Liver (tissue), 9 donors: ENCODE data around the gene SCAF11. TPM values are rescaled to one million over a fixed set of nuclear protein-coding genes. Genes with fewer than 3 reads are reported as not detected.

Source experiments
- DNase-seq: peaks from one replicate; pipeline ENCODE4 v3.0.0-alpha.2; 2017; ENCODE audit warnings: low spot score
- H3K27ac ChIP-seq, 2 donors: one replicate each; pipeline ENCODE4 v1.7.0; 2013; ENCODE audit warnings: inconsistent platforms in 2 of 2, low read length in 2 of 2, control low read depth in 1 of 2, low read depth in 1 of 2, mild to moderate bottlenecking in 1 of 2
- H3K27me3 ChIP-seq, 4 donors: one replicate each; pipeline versions ENCODE4 v1.6.1 to v1.7.0; 2013; ENCODE audit warnings: low read length in 3 of 4, inconsistent platforms in 1 of 4, mild to moderate bottlenecking in 1 of 4, moderate library complexity in 1 of 4; ENCODE audit not compliant: control insufficient read depth in 4 of 4, insufficient read depth in 4 of 4
- H3K36me3 ChIP-seq, 4 donors: one replicate each; pipeline versions ENCODE4 v1.6.1 to v1.7.0; 2013; ENCODE audit warnings: low read length in 3 of 4, mild to moderate bottlenecking in 3 of 4, low read depth in 1 of 4, moderate library complexity in 1 of 4; ENCODE audit not compliant: control insufficient read depth in 4 of 4, insufficient read depth in 3 of 4
- H3K4me1 ChIP-seq, 4 donors: one replicate each; pipeline versions ENCODE4 v1.6.1 to v1.7.0; 2013; ENCODE audit warnings: low read length in 3 of 4, mild to moderate bottlenecking in 3 of 4, moderate library complexity in 1 of 4; ENCODE audit not compliant: control insufficient read depth in 4 of 4, insufficient read depth in 4 of 4
- H3K4me3 ChIP-seq, 3 donors: one replicate each; pipeline versions ENCODE4 v1.6.1 to v1.7.0; 2013; ENCODE audit warnings: low read length in 3 of 3, control low read depth in 1 of 3, low read depth in 1 of 3, mild to moderate bottlenecking in 1 of 3
- H3K9ac ChIP-seq, 2 donors: one replicate each; pipeline ENCODE4 v1.7.0; 2013; ENCODE audit warnings: low read length in 2 of 2, mild to moderate bottlenecking in 2 of 2, moderate library complexity in 2 of 2, control low read depth in 1 of 2, low read depth in 1 of 2
- H3K9me3 ChIP-seq, 4 donors: one replicate each; pipeline versions ENCODE4 v1.6.1 to v1.7.0; 2013; ENCODE audit warnings: low read length in 3 of 4; ENCODE audit not compliant: control insufficient read depth in 4 of 4
- EGR1 ChIP-seq, 2 donors: IDR thresholded peaks; 2 replicates each; pipeline ENCODE4 v1.6.1; 2016 to 2018; ENCODE audit warnings: antibody characterized with exemption in 2 of 2, low read depth in 2 of 2
- FOXA1 ChIP-seq: IDR thresholded peaks from 2 replicates; pipeline ENCODE4 v1.6.1; 2016; ENCODE audit warnings: antibody characterized with exemption
- FOXA2 ChIP-seq: IDR thresholded peaks from 2 replicates; pipeline ENCODE4 v1.6.1; 2016; ENCODE audit warnings: antibody characterized with exemption
- GABPA ChIP-seq, 2 donors: IDR thresholded peaks in 1 of 2; conservative IDR thresholded peaks in 1 of 2; 2 replicates each; pipeline ENCODE4 v1.6.1; 2016; ENCODE audit warnings: antibody characterized with exemption in 2 of 2, mild to moderate bottlenecking in 1 of 2, moderate library complexity in 1 of 2
- HNF4A ChIP-seq, 2 donors: conservative IDR thresholded peaks; 2 replicates each; pipeline ENCODE4 v1.6.1; 2016; ENCODE audit warnings: antibody characterized with exemption in 2 of 2, mild to moderate bottlenecking in 2 of 2
- HNF4G ChIP-seq: IDR thresholded peaks from 2 replicates; pipeline ENCODE4 v1.6.1; 2016; ENCODE audit warnings: antibody characterized with exemption
- JUND ChIP-seq, 2 donors: IDR thresholded peaks; 2 replicates each; pipeline ENCODE4 v1.6.1; 2016; ENCODE audit warnings: antibody characterized with exemption in 2 of 2
- NR2F2 ChIP-seq: IDR thresholded peaks from 2 replicates; pipeline ENCODE4 v1.6.1; 2016; ENCODE audit warnings: antibody characterized with exemption
- RAD21 ChIP-seq, 2 donors: IDR thresholded peaks; 2 replicates each; pipeline ENCODE4 v1.6.1; 2016; ENCODE audit warnings: antibody characterized with exemption in 2 of 2, mild to moderate bottlenecking in 2 of 2
- RXRA ChIP-seq, 2 donors: IDR thresholded peaks; 2 replicates each; pipeline ENCODE4 v1.6.1; 2017 to 2018; ENCODE audit warnings: antibody characterized with exemption in 2 of 2, mild to moderate bottlenecking in 1 of 2
- SP1 ChIP-seq: IDR thresholded peaks from 2 replicates; pipeline ENCODE4 v1.6.1; 2018; ENCODE audit warnings: antibody characterized with exemption, mild to moderate bottlenecking
- TAF1 ChIP-seq: conservative IDR thresholded peaks from 2 replicates; pipeline ENCODE4 v1.6.1; 2016; ENCODE audit warnings: antibody characterized with exemption, mild to moderate bottlenecking
- YY1 ChIP-seq: IDR thresholded peaks from 2 replicates; pipeline ENCODE4 v1.6.1; 2016; ENCODE audit warnings: antibody characterized with exemption, mild to moderate bottlenecking
- WGBS: extraction: QIAGEN DNeasy Blood & Tissue Kit; methylation state at CpG from one replicate; pipeline ENCODE4 v1.1.7; 2013; 5-methylcytosine and 5-hydroxymethylcytosine counted together
- polyA plus RNA-seq, 2 donors: library from polyadenylated mRNA; stranded (reverse) in 1 of 2; unstranded in 1 of 2; fragments of 200-250 nt in 1 of 2; fragments of >200 nt in 1 of 2; fragmentation: Nextera tagmentation in 1 of 2; extraction: Ambion mirVana in 1 of 2; gene quantifications; one replicate each; pipeline versions ENCODE4 v1.2.1 to v1.2.3, GENCODE V29; 2013 to 2015
- total RNA-seq, 2 donors: library from RNA; depleted of rRNA; stranded (reverse); fragments of >200 nt; gene quantifications; one replicate each; pipeline ENCODE4 v1.2.3, GENCODE V29; 2014
- TF ChIP-seq, protein P1 (sequence below): IDR thresholded peaks from 2 replicates; pipeline ENCODE4 v1.6.1; 2016; ENCODE audit warnings: antibody characterized with exemption
- TF ChIP-seq, protein P2 (sequence below): fragments of 150-350 bp; IDR thresholded peaks from 2 replicates; pipeline ENCODE4 v1.5.1; 2017; ENCODE audit warnings: improper control_type of control experiment, low read depth, low read length; ENCODE audit not compliant: missing input control
- TF ChIP-seq, protein P3 (sequence below): IDR thresholded peaks from 2 replicates; pipeline ENCODE4 v1.6.1; 2016; ENCODE audit warnings: antibody characterized with exemption
- TF ChIP-seq, protein P4 (sequence below): IDR thresholded peaks from 2 replicates; pipeline ENCODE4 v1.6.1; 2016; ENCODE audit warnings: antibody characterized with exemption, mild to moderate bottlenecking
- TF ChIP-seq, protein P5 (sequence below): IDR thresholded peaks from 2 replicates; pipeline ENCODE4 v1.6.1; 2016; ENCODE audit warnings: antibody characterized with exemption
- donor health status: healthy.
- donor health status: healthy.
- donor health status: healthy.
- donor health status: healthy.
- donor health status: healthy.

SCAF11 gene
- total and polyA plus RNA-seq, 4 donors, result 15.6 to 80.0 (median 43.9) TPM

DNA sequence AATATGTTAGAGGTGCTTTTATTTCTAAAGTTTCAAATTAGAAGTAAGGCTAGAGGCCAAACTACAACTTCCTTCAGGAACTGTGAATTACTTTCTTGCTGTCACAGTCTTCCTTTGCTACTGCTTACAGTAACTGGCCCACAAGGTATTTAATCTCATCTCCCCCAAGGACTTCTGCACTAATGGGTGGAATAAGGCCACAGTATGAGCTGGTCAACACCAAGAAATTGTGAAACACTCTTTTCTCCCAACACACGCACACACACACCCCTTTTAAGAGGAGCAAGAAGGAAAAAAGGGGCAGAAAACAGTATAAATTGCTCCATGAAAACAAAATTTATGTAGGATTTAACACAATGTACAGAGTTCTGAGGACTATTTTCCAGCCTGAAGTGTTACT is 45.6 kb downstream of the SCAF11 start:
- H3K27me3 ChIP-seq, result no peaks in the 10 kb centered on the region
- DNase-seq, result no peak
- WGBS, result 87% methylated on average over 1 of the region's 1 CpG
- no peak for TF ChIP-seq HNF4G
- TF ChIP-seq, protein P1, sequence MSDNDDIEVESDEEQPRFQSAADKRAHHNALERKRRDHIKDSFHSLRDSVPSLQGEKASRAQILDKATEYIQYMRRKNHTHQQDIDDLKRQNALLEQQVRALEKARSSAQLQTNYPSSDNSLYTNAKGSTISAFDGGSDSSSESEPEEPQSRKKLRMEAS, result no peak
- no peak for TF ChIP-seq HNF4A (conservative IDR thresholded peaks at IDR 0.05)
- TF ChIP-seq RAD21 (IDR thresholded peaks at IDR 0.05), result no peak
- TF ChIP-seq SP1, result no peak
- TF ChIP-seq JUND (IDR thresholded peaks at IDR 0.05), result no peak
- no peak for TF ChIP-seq FOXA1
- TF ChIP-seq, protein P2, sequence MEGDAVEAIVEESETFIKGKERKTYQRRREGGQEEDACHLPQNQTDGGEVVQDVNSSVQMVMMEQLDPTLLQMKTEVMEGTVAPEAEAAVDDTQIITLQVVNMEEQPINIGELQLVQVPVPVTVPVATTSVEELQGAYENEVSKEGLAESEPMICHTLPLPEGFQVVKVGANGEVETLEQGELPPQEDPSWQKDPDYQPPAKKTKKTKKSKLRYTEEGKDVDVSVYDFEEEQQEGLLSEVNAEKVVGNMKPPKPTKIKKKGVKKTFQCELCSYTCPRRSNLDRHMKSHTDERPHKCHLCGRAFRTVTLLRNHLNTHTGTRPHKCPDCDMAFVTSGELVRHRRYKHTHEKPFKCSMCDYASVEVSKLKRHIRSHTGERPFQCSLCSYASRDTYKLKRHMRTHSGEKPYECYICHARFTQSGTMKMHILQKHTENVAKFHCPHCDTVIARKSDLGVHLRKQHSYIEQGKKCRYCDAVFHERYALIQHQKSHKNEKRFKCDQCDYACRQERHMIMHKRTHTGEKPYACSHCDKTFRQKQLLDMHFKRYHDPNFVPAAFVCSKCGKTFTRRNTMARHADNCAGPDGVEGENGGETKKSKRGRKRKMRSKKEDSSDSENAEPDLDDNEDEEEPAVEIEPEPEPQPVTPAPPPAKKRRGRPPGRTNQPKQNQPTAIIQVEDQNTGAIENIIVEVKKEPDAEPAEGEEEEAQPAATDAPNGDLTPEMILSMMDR, result no peak
- TF ChIP-seq, protein P3, sequence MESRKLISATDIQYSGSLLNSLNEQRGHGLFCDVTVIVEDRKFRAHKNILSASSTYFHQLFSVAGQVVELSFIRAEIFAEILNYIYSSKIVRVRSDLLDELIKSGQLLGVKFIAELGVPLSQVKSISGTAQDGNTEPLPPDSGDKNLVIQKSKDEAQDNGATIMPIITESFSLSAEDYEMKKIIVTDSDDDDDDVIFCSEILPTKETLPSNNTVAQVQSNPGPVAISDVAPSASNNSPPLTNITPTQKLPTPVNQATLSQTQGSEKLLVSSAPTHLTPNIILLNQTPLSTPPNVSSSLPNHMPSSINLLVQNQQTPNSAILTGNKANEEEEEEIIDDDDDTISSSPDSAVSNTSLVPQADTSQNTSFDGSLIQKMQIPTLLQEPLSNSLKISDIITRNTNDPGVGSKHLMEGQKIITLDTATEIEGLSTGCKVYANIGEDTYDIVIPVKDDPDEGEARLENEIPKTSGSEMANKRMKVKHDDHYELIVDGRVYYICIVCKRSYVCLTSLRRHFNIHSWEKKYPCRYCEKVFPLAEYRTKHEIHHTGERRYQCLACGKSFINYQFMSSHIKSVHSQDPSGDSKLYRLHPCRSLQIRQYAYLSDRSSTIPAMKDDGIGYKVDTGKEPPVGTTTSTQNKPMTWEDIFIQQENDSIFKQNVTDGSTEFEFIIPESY, result no peak
- TF ChIP-seq, protein P4, sequence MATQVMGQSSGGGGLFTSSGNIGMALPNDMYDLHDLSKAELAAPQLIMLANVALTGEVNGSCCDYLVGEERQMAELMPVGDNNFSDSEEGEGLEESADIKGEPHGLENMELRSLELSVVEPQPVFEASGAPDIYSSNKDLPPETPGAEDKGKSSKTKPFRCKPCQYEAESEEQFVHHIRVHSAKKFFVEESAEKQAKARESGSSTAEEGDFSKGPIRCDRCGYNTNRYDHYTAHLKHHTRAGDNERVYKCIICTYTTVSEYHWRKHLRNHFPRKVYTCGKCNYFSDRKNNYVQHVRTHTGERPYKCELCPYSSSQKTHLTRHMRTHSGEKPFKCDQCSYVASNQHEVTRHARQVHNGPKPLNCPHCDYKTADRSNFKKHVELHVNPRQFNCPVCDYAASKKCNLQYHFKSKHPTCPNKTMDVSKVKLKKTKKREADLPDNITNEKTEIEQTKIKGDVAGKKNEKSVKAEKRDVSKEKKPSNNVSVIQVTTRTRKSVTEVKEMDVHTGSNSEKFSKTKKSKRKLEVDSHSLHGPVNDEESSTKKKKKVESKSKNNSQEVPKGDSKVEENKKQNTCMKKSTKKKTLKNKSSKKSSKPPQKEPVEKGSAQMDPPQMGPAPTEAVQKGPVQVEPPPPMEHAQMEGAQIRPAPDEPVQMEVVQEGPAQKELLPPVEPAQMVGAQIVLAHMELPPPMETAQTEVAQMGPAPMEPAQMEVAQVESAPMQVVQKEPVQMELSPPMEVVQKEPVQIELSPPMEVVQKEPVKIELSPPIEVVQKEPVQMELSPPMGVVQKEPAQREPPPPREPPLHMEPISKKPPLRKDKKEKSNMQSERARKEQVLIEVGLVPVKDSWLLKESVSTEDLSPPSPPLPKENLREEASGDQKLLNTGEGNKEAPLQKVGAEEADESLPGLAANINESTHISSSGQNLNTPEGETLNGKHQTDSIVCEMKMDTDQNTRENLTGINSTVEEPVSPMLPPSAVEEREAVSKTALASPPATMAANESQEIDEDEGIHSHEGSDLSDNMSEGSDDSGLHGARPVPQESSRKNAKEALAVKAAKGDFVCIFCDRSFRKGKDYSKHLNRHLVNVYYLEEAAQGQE, result no peak
- TF ChIP-seq TAF1, result no peak
- no peak for TF ChIP-seq RXRA (IDR thresholded peaks at IDR 0.05)
- TF ChIP-seq NR2F2, result no peak
- no peak for TF ChIP-seq FOXA2
- no peak for TF ChIP-seq YY1
- no peak for TF ChIP-seq EGR1 (IDR thresholded peaks at IDR 0.05; ENCODE audit: low read depth in 2 of 2)
- no peak for TF ChIP-seq GABPA (IDR thresholded peaks at IDR 0.05 in 1 of 2, conservative IDR thresholded peaks at IDR 0.05 in 1 of 2)
- TF ChIP-seq, protein P5, sequence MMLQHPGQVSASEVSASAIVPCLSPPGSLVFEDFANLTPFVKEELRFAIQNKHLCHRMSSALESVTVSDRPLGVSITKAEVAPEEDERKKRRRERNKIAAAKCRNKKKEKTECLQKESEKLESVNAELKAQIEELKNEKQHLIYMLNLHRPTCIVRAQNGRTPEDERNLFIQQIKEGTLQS, result no peak
- H3K27ac ChIP-seq, result no peak overlapping the region
- H3K36me3 ChIP-seq, result peaks cover 2 to 51% (median 44%) of the 10 kb centered on the region in 4 donors
- H3K4me1 ChIP-seq, result no peaks in the 10 kb centered on the region
- H3K4me3 ChIP-seq, result no peak overlapping the region
- H3K9me3 ChIP-seq, result no peaks in the 10 kb centered on the region
- no peak overlapping the region for H3K9ac ChIP-seq
